ENCODE data around the gene ESYT3.
A peak's percentile ranks its signal among the peaks of the same experiment; 100 is the strongest.
"Not testable (repeated sequence)": the region's sequence is repeated elsewhere in the genome, so short reads cannot be mapped to it uniquely, and the experiment has no call there.

Gene ESYT3

DNA sequence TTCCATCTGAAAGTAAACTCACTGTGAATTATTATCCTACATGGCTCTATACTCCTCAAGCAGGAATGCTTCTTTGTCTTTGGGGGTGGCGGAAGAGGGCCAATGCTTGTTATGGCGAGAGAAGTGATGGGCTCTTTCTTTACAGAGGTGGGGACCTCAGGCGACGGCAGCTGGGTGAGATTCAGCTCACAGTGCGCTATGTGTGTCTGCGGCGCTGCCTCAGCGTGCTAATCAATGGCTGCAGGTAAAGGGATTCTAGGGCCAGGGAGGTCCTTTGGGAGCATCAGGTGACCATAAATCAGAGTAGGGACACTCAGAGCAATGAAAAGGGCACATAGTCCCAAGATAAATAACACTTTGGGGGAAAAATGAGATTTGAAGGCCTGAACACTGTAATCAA, 39.0 kb downstream of the ESYT3 start:
- TF ChIP-seq, protein P1, sequence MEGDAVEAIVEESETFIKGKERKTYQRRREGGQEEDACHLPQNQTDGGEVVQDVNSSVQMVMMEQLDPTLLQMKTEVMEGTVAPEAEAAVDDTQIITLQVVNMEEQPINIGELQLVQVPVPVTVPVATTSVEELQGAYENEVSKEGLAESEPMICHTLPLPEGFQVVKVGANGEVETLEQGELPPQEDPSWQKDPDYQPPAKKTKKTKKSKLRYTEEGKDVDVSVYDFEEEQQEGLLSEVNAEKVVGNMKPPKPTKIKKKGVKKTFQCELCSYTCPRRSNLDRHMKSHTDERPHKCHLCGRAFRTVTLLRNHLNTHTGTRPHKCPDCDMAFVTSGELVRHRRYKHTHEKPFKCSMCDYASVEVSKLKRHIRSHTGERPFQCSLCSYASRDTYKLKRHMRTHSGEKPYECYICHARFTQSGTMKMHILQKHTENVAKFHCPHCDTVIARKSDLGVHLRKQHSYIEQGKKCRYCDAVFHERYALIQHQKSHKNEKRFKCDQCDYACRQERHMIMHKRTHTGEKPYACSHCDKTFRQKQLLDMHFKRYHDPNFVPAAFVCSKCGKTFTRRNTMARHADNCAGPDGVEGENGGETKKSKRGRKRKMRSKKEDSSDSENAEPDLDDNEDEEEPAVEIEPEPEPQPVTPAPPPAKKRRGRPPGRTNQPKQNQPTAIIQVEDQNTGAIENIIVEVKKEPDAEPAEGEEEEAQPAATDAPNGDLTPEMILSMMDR (conservative IDR thresholded peaks at IDR 0.05): no peak
- H3K27ac ChIP-seq: no peak overlapping the region

DNA sequence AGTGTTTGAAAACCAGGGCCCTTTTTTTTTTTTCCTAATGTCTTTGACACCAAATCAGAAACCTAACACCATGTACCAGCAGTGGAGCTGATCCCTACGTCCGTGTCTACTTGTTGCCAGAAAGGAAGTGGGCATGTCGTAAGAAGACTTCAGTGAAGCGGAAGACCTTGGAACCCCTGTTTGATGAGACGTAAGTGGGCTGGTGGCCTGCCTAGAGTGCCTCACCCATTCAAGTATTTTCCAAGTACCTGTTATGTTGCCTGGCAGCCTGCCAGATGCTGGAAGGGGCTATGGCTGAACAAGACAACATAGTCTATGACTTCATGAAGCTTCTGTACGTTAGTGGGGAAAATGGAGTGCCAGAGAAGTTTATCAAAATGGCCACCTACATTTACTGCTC, 39.7 kb downstream of the ESYT3 start:
- TF ChIP-seq, protein P1 (conservative IDR thresholded peaks at IDR 0.05): no peak
- H3K27ac ChIP-seq: no peak overlapping the region

DNA sequence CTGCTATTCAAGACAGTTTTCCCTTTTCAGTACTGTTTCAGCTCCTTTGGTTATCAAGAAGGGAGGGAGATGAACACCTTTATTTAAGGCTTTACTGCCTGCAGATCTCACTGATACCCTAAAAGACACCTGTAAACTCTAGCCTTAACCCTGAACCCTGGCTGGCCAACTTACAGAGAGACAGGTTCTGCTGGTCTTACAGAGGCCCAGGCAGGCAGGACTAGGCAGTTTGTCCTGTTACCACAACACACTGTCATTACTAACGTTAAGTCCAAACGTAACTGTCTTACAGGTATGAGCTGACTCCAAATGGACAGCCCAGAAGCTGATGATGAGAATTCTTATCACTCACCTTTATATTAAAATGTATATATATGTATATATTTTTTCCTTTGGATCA, 42.1 kb downstream of the ESYT3 start:
- H3K27ac ChIP-seq: no peak overlapping the region
- TF ChIP-seq, protein P1 (conservative IDR thresholded peaks at IDR 0.05): no peak

DNA sequence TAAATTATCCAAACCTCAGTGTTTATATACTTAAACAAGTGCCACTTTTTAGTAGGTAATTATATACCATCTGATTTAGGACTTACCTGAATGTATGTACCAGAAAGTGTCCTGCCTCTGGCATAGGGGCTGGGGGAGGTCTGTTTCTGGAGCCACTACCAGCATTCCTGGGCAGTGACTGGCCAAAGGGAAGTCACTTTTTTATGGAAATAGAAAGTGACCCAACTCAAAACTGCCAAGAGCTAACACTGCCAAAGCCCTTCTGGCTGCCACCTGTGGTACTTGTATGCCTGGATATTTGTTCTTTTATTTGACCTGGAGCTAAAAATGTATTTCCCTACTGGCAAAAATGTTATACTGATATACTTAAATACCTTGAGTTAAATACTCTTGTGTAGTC, 42.7 kb downstream of the ESYT3 start:
- H3K27ac ChIP-seq: no peak overlapping the region
- TF ChIP-seq, protein P1 (conservative IDR thresholded peaks at IDR 0.05): no peak

DNA sequence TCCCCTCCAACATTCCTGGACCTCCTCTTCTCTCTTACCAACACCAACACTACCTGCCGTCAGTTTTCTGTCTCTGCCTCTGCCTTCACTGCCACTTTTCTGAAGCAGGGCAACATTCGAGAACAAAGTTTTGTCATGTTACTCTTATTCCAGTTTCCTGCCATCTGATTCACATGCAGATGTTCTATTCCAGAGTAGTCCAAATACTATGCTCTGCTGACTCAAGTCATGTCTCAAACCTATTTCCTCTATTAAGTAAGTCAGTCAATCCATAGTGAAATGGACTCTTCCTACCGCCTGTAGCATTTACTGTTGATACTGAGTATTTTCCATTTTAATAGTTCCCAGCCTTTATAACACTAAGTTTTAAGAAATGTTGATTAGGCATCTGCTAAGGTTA, 43.4 kb downstream of the ESYT3 start:
- H3K27ac ChIP-seq: no peak overlapping the region
- TF ChIP-seq, protein P1 (conservative IDR thresholded peaks at IDR 0.05): no peak

DNA sequence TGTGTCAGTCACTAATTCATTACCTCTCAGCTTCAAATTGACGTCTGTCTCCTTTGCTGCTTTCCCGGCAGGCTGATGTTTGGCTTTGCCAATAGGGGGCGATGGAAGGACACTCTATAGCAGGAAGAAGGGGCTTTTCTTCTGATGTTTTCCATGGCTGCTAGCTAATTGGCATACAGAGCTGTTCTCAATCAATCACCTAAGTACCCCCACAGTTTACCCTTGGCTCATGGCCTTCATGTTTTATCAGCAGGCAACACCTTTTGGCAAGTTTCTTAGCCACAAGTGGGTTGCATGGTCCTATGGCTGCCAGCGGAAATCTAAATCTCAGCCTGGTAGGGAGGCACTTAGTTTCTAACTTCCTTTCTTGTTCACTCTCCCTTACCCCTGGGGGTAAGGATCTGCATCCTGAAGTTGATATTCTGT, 45.0 kb downstream of the ESYT3 start:
- no peak overlapping the region for H3K27ac ChIP-seq
- TF ChIP-seq, protein P1 (conservative IDR thresholded peaks at IDR 0.05): peak; percentile 84

DNA sequence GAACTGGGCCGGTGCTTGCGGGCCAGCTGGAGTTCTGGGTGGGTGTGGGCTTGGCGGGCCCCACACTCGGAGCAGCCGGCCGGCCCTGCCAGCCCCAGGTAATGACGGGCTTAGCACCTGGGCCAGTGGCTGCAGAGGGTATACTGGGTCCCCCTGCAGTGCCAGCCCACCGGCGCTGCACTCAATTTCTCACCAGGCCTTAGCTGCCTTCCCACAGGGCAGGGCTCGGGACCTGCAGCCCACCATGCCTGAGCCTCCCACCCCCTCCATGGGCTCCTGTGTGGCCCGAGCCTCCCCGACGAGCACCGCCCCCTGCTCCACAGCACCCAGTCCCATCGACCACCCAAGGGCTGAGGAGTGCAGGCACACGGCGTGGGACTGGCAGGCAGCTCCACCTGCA, 50.3 kb downstream of the ESYT3 start:
- not testable (repeated sequence) for H3K27ac ChIP-seq

DNA sequence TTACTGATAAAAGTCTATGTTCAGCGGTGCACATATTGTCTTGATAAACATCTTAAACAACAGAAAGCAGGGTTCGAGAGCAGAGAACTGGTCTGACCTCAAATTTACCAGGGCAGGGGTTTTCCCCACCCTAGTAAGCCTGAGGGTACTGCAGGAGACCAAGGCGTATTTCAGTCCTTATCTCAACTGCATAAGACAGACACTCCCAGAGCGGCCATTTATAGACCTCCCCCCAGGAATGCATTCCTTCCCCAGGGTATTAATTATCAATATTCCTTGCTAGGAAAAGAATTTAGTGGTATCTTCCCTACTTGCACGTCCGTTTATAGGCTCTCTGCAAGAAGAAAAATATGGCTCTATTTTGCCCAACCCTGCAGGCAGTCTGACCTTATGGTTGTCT, 52.2 kb downstream of the ESYT3 start:
- H3K27ac ChIP-seq: not testable (repeated sequence)

DNA sequence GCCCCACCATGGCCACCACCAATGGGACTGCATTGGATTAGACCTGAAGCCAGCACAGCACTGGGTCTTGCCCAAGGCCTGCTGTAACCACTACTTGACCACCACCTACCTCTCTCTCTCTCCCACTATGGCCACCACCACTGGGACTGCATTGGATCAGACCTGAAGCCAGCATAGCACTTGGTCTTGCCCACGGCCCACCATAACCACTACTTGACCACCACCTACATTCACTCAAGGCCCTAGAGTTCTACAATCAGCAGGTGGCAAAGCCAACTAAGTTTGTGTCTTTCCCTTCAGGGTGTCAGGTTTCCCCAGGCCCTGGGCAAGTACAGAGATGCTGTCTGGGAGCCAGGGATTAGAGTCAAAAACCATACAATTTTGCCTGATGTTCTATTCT, 57.6 kb downstream of the ESYT3 start:
- H3K27ac ChIP-seq: no peak overlapping the region
- TF ChIP-seq, protein P1 (conservative IDR thresholded peaks at IDR 0.05): no peak

All from VCaP (cell line).